NCI-H774 (cell line): Measurements from ENCODE around the gene ABCA8.
"Not testable (repeated sequence)": the region's sequence is repeated elsewhere in the genome, so short reads cannot be mapped to it uniquely, and the experiment has no call there.

ENCODE experiments used
- DNase-seq: peaks from one replicate; lab custom pipeline; 2025; lab: John Stamatoyannopoulos, UW

The ABCA8 gene

GRCh38 chr17:68829211-68829610 lies 126.0 kb downstream of the ABCA8 start:
- DNase-seq = no peak

GRCh38 chr17:68824707-68825106 lies 130.5 kb downstream of the ABCA8 start:
- no peak for DNase-seq

GRCh38 chr17:68824185-68824584 lies 131.0 kb downstream of the ABCA8 start:
- not testable (repeated sequence) for DNase-seq

GRCh38 chr17:68822719-68823289 lies 132.4 kb downstream of the ABCA8 start:
- no peak for DNase-seq

- DNase-seq = no peak
Measured at GRCh38 chr17:68821860-68822696, 133.1 kb downstream of the ABCA8 start.

- DNase-seq = no peak
Measured at GRCh38 chr17:68820825-68821481, 134.2 kb downstream of the ABCA8 start.

GRCh38 chr17:68820476-68820824 lies 134.7 kb downstream of the ABCA8 start:
- no peak for DNase-seq

GRCh38 chr17:68819465-68819864 lies 135.7 kb downstream of the ABCA8 start:
- DNase-seq = no peak
